ENCODE measurements around the gene GPC3.

The GPC3 gene

DNA sequence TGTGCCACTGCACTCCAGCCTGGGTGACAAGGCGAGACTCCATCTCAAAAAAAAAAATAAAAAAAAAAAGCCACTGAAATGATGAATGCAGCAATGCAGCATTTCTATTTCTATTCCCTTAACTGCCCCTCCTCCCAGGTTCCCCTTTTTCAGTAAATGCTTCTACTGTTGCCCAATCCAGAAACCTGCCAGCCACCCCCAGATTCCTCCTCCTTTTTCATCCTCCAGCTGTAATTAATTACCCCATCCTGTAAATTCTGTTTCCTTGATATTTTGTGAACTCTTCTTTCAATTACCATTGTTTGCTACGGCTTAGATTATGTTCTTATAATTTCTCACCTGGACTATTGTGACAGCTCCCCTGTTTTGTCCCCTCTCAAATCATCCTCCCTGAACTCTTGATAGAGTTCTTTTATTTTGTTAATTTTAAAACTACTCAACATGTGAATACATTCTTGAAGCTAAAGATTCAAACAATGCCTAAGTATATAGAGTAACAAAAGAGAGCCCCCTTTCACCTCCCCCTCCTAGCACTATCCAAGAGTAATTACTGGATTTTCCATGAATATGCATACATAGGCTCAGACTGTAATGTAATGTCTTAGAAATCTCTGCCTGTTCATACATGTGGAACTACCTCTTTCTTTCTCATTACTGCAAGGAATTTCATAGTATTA lies 429.5 kb downstream of the GPC3 start:
- no peaks in the 10 kb centered on the region for H3F3A ChIP-seq (ENCODE audit: insufficient read depth, low read length)
- H3K4me1 ChIP-seq (ENCODE audit: insufficient read depth, low read length, severe bottlenecking), result no peaks in the 10 kb centered on the region
- no peak overlapping the region for H2AFZ ChIP-seq (ENCODE audit: low read length)
- no peaks in the 10 kb centered on the region for H3K9me3 ChIP-seq (ENCODE audit: low read length)
- no peaks in the 10 kb centered on the region for H3K36me3 ChIP-seq (ENCODE audit: insufficient read depth, low read length)
- no peak overlapping the region for H3K27ac ChIP-seq (ENCODE audit: low read depth, low read length, poor library complexity, severe bottlenecking)
- no peak overlapping the region for H3K4me2 ChIP-seq (ENCODE audit: low read length)
- no peak overlapping the region for H3K4me3 ChIP-seq (ENCODE audit: low read depth, low read length, poor library complexity, severe bottlenecking)
- no peaks in the 10 kb centered on the region for H3K27me3 ChIP-seq (ENCODE audit: insufficient read depth, low read length)
- H3K9ac ChIP-seq (ENCODE audit: low read length), result no peak overlapping the region
- TF ChIP-seq, protein P1, sequence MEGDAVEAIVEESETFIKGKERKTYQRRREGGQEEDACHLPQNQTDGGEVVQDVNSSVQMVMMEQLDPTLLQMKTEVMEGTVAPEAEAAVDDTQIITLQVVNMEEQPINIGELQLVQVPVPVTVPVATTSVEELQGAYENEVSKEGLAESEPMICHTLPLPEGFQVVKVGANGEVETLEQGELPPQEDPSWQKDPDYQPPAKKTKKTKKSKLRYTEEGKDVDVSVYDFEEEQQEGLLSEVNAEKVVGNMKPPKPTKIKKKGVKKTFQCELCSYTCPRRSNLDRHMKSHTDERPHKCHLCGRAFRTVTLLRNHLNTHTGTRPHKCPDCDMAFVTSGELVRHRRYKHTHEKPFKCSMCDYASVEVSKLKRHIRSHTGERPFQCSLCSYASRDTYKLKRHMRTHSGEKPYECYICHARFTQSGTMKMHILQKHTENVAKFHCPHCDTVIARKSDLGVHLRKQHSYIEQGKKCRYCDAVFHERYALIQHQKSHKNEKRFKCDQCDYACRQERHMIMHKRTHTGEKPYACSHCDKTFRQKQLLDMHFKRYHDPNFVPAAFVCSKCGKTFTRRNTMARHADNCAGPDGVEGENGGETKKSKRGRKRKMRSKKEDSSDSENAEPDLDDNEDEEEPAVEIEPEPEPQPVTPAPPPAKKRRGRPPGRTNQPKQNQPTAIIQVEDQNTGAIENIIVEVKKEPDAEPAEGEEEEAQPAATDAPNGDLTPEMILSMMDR (IDR thresholded peaks at IDR 0.05; ENCODE audit: low read length), result no peak
- TF ChIP-seq EZH2 (IDR thresholded peaks at IDR 0.05; ENCODE audit: borderline replicate concordance, low read length), result no peak
- no peaks in the 10 kb centered on the region for H4K20me1 ChIP-seq (ENCODE audit: insufficient read depth, low read length)
- H3K79me2 ChIP-seq (ENCODE audit: insufficient read depth, low read length), result no peaks in the 10 kb centered on the region
- H3K9me2 ChIP-seq (ENCODE audit: low read depth, low read length), result no peaks in the 10 kb centered on the region

GRCh38 chrX:133550665-133551485 lies 434.5 kb downstream of the GPC3 start:
- no peaks in the 10 kb centered on the region for H3F3A ChIP-seq (ENCODE audit: insufficient read depth, low read length)
- no peaks in the 10 kb centered on the region for H3K9me3 ChIP-seq (ENCODE audit: low read length)
- no peak overlapping the region for H3K27ac ChIP-seq (ENCODE audit: low read depth, low read length, poor library complexity, severe bottlenecking)
- no peaks in the 10 kb centered on the region for H3K9me2 ChIP-seq (ENCODE audit: low read depth, low read length)
- no peak for TF ChIP-seq EZH2 (IDR thresholded peaks at IDR 0.05; ENCODE audit: borderline replicate concordance, low read length)
- TF ChIP-seq, protein P1 (IDR thresholded peaks at IDR 0.05; ENCODE audit: low read length), result no peak
- no peaks in the 10 kb centered on the region for H3K36me3 ChIP-seq (ENCODE audit: insufficient read depth, low read length)
- no peaks in the 10 kb centered on the region for H4K20me1 ChIP-seq (ENCODE audit: insufficient read depth, low read length)
- H2AFZ ChIP-seq (ENCODE audit: low read length), result no peak overlapping the region
- no peaks in the 10 kb centered on the region for H3K4me1 ChIP-seq (ENCODE audit: insufficient read depth, low read length, severe bottlenecking)
- H3K27me3 ChIP-seq (ENCODE audit: insufficient read depth, low read length), result no peaks in the 10 kb centered on the region
- no peak overlapping the region for H3K4me2 ChIP-seq (ENCODE audit: low read length)
- no peak overlapping the region for H3K4me3 ChIP-seq (ENCODE audit: low read depth, low read length, poor library complexity, severe bottlenecking)
- no peaks in the 10 kb centered on the region for H3K79me2 ChIP-seq (ENCODE audit: insufficient read depth, low read length)
- no peak overlapping the region for H3K9ac ChIP-seq (ENCODE audit: low read length)

- H3K9ac ChIP-seq (ENCODE audit: low read length), result no peak overlapping the region
- H3K27ac ChIP-seq (ENCODE audit: low read depth, low read length, poor library complexity, severe bottlenecking), result no peak overlapping the region
- no peaks in the 10 kb centered on the region for H3K9me2 ChIP-seq (ENCODE audit: low read depth, low read length)
- no peaks in the 10 kb centered on the region for H3K79me2 ChIP-seq (ENCODE audit: insufficient read depth, low read length)
- no peaks in the 10 kb centered on the region for H4K20me1 ChIP-seq (ENCODE audit: insufficient read depth, low read length)
- H3K4me1 ChIP-seq (ENCODE audit: insufficient read depth, low read length, severe bottlenecking), result no peaks in the 10 kb centered on the region
- no peak overlapping the region for H3K4me3 ChIP-seq (ENCODE audit: low read depth, low read length, poor library complexity, severe bottlenecking)
- H3K36me3 ChIP-seq (ENCODE audit: insufficient read depth, low read length), result no peaks in the 10 kb centered on the region
- no peaks in the 10 kb centered on the region for H3F3A ChIP-seq (ENCODE audit: insufficient read depth, low read length)
- H3K4me2 ChIP-seq (ENCODE audit: low read length), result no peak overlapping the region
- no peak overlapping the region for H2AFZ ChIP-seq (ENCODE audit: low read length)
- TF ChIP-seq, protein P1 (IDR thresholded peaks at IDR 0.05; ENCODE audit: low read length), result no peak
- no peak for TF ChIP-seq EZH2 (IDR thresholded peaks at IDR 0.05; ENCODE audit: borderline replicate concordance, low read length)
- H3K27me3 ChIP-seq (ENCODE audit: insufficient read depth, low read length), result no peaks in the 10 kb centered on the region
- no peaks in the 10 kb centered on the region for H3K9me3 ChIP-seq (ENCODE audit: low read length)
These were observed 436.0 kb downstream of the GPC3 start for GRCh38 chrX:133549295-133549933.
